Globus pallidus (tissue), 1 donor: Measurements from ENCODE around the gene SURF6.
"Not testable (repeated sequence)": the region's sequence is repeated elsewhere in the genome, so short reads cannot be mapped to it uniquely, and the experiment has no call there.

Source experiments
- DNase-seq: peaks from one replicate; pipeline ENCODE4 v3.0.0-alpha.2; 2015; ENCODE audit warnings: low spot score

Gene SURF6

GRCh38 chr9:133286523-133286922, 49.5 kb downstream of the SURF6 start:
- no peak for DNase-seq

GRCh38 chr9:133285252-133285775, 50.7 kb downstream of the SURF6 start:
- DNase-seq = no peak

GRCh38 chr9:133284362-133284761, 51.6 kb downstream of the SURF6 start:
- DNase-seq = no peak

GRCh38 chr9:133283255-133284032, 52.5 kb downstream of the SURF6 start:
- not testable (repeated sequence) for DNase-seq

GRCh38 chr9:133282464-133283238, 53.3 kb downstream of the SURF6 start:
- DNase-seq = no peak

- DNase-seq = no peak
Measured at GRCh38 chr9:133280392-133280791, 55.6 kb downstream of the SURF6 start.
